GM13976 (cell line): Measurements from ENCODE around the gene TCFL5.

Experiments
- DNase-seq: peaks from one replicate; pipeline ENCODE4 v3.0.0; 2012; ENCODE audit warnings: low spot score
- CTCF ChIP-seq: IDR thresholded peaks from 2 replicates; pipeline ENCODE4 v1.5.1; 2012; ENCODE audit warnings: borderline replicate concordance, mild to moderate bottlenecking; ENCODE audit not compliant: insufficient read depth; ENCODE audit errors: extremely low read depth, missing control alignments, control extremely low read depth
- in situ Hi-C: fragments of 300-500 bp; cut with MboI; formaldehyde crosslinking; loops from one replicate; pipeline ENCODE4 v1.12.0; 2022; ENCODE audit warnings: low sequenced_read_pairs, mixed read lengths, inconsistent platforms; ENCODE audit not compliant: unreplicated experiment

Gene TCFL5

GRCh38 chr20:62814709-62815065 is 46.9 kb downstream of the TCFL5 start:
- DNase-seq = no peak
- no peak for TF ChIP-seq CTCF
- in situ Hi-C loops = no loop called here

- in situ Hi-C loops = no loop called here
- no peak for DNase-seq
- TF ChIP-seq CTCF = no peak
These were observed 47.4 kb downstream of the TCFL5 start for GRCh38 chr20:62814060-62814708.

GRCh38 chr20:62813588-62813987 is 48.0 kb downstream of the TCFL5 start:
- TF ChIP-seq CTCF = no peak
- in situ Hi-C loops = no loop called here
- no peak for DNase-seq

- no peak for TF ChIP-seq CTCF
- DNase-seq = no peak
- in situ Hi-C loops = no loop called here
These were observed 48.8 kb downstream of the TCFL5 start for GRCh38 chr20:62812907-62813200.

- DNase-seq = no peak
- no peak for TF ChIP-seq CTCF
- in situ Hi-C loops = no loop called here
These were observed 49.3 kb downstream of the TCFL5 start for GRCh38 chr20:62812181-62812906.

- in situ Hi-C loops = no loop called here
- DNase-seq = no peak
- TF ChIP-seq CTCF = no peak
These were observed 49.9 kb downstream of the TCFL5 start for GRCh38 chr20:62811720-62812119.
